SIG-M5 treated with dmso at 0.1 percent for 504 hours (cell line): ENCODE results near the gene LYL1.

Experiments
- DNase-seq: peaks from one replicate; lab custom pipeline; 2025; ENCODE audit not compliant: unreplicated experiment; lab: John Stamatoyannopoulos, UW

The LYL1 gene

GRCh38 chr19:13110099-13110610 is 7.5 kb upstream of the LYL1 start:
- DNase-seq, result no peak

GRCh38 chr19:13109361-13110098 is 6.9 kb upstream of the LYL1 start:
- no peak for DNase-seq

GRCh38 chr19:13104848-13105711 is 2.4 kb upstream of the LYL1 start:
- DNase-seq, result no peak

- DNase-seq, result peak; percentile 67
Measured at GRCh38 chr19:13104360-13104847, 1.7 kb upstream of the LYL1 start.

GRCh38 chr19:13103581-13104359 is 1.1 kb upstream of the LYL1 start:
- DNase-seq, result peak; percentile 63

GRCh38 chr19:13102416-13102665 is 317 bp downstream of the LYL1 start:
- no peak for DNase-seq

- no peak for DNase-seq
Measured at GRCh38 chr19:13101590-13102415, 855 bp downstream of the LYL1 start.

GRCh38 chr19:13100841-13101589 is 1.6 kb downstream of the LYL1 start:
- peak; percentile 24 for DNase-seq

GRCh38 chr19:13100031-13100588 is 2.5 kb downstream of the LYL1 start:
- peak; percentile 58 for DNase-seq

- DNase-seq, result peak; percentile 85
Measured at GRCh38 chr19:13099073-13099999, 3.3 kb downstream of the LYL1 start.

GRCh38 chr19:13098277-13099072 is 4.2 kb downstream of the LYL1 start:
- DNase-seq, result peak; percentile 87

- DNase-seq, result peak; percentile 86
Measured at GRCh38 chr19:13097463-13098258, 5.0 kb downstream of the LYL1 start.

- peak; percentile 45 for DNase-seq
Measured at GRCh38 chr19:13097033-13097462, 5.6 kb downstream of the LYL1 start.

- DNase-seq, result peak; percentile 77
Measured at GRCh38 chr19:13095934-13096927, 6.4 kb downstream of the LYL1 start.

- DNase-seq, result no peak
Measured at GRCh38 chr19:13095393-13095784, 7.3 kb downstream of the LYL1 start.
